Immature natural killer cell (primary cell): ENCODE results near the gene TRMT10A. TPM values are rescaled to one million over a fixed set of nuclear protein-coding genes. Genes with fewer than 3 reads are reported as not detected.

Experiments
- DNase-seq, 3 donors: peaks; one replicate each; pipeline ENCODE4 v3.0.0; 2022; ENCODE audit warnings: mixed read lengths in 1 of 3
- H3K27ac Mint-ChIP-seq, 6 donors: one replicate each; pipeline ENCODE4 v1.8.0; 2020; ENCODE audit warnings: mixed read lengths in 6 of 6, mild to moderate bottlenecking in 5 of 6, inconsistent platforms in 4 of 6, moderate library complexity in 3 of 6
- H3K27me3 Mint-ChIP-seq, 3 donors: one replicate each; pipeline ENCODE4 v1.8.0; 2020 to 2021; ENCODE audit warnings: low read depth in 3 of 3, mild to moderate bottlenecking in 3 of 3, mixed read lengths in 3 of 3, moderate library complexity in 3 of 3, inconsistent platforms in 1 of 3
- H3K36me3 Mint-ChIP-seq, 3 donors: one replicate each; pipeline ENCODE4 v1.8.0; 2020; ENCODE audit warnings: mixed read lengths in 3 of 3, inconsistent platforms in 2 of 3, mild to moderate bottlenecking in 2 of 3
- H3K4me1 Mint-ChIP-seq, 2 donors: one replicate each; pipeline ENCODE4 v1.8.0; 2020; ENCODE audit warnings: inconsistent platforms in 2 of 2, mild to moderate bottlenecking in 2 of 2, mixed read lengths in 2 of 2, moderate library complexity in 1 of 2
- H3K4me3 Mint-ChIP-seq, 5 donors: one replicate each; pipeline ENCODE4 v1.8.0; 2020; ENCODE audit warnings: mild to moderate bottlenecking in 5 of 5, mixed read lengths in 5 of 5, inconsistent platforms in 3 of 5, moderate library complexity in 3 of 5
- H3K9me3 Mint-ChIP-seq, 6 donors: one replicate each; pipeline ENCODE4 v1.8.0; 2020; ENCODE audit warnings: mild to moderate bottlenecking in 6 of 6, mixed read lengths in 6 of 6, inconsistent platforms in 4 of 6, moderate library complexity in 3 of 6
- polyA plus RNA-seq, 3 donors: library from polyadenylated mRNA; unstranded; fragments of 300-500 nt; fragmentation: Illumina TruSeq; gene quantifications; one replicate each; pipeline ENCODE4 v1.2.3, GENCODE V29; 2021

The TRMT10A gene
- 1 to 10 TPM; 2.1 to 5.4 (median 2.6) TPM for polyA plus RNA-seq

- peaks cover 19 to 31% (median 20%) of the 10 kb centered on the region in 3 donors for H3K27me3 Mint-ChIP-seq
- H3K27ac Mint-ChIP-seq, result peak within 1 kb of the TSS; percentile 99 to 100 (median 100)
- H3K36me3 Mint-ChIP-seq, result peaks cover 0 to 4% (median 0%) of the 10 kb centered on the region in 3 donors
- peak within 1 kb of the TSS; percentile 95 to 98 (median 98) for H3K4me3 Mint-ChIP-seq
- peaks cover 14 to 32% of the 10 kb centered on the region in 2 donors for H3K4me1 Mint-ChIP-seq
- H3K9me3 Mint-ChIP-seq, result no peaks in the 10 kb centered on the region
- DNase-seq, result peak; percentile 95
These were observed at the start of gene TRMT10A for GRCh38 chr4:99563310-99564186. Gene TRMT10A (minus strand): TSS chr4:99564039. CDS start chr4:99559338, 4,701 bp downstream.

GRCh38 chr4:99612704-99613103 lies 48.9 kb upstream of the TRMT10A start:
- H3K36me3 Mint-ChIP-seq, result no peaks in the 10 kb centered on the region
- no peak for DNase-seq
- peaks cover 0 to 11% (median 4%) of the 10 kb centered on the region in 3 donors for H3K27me3 Mint-ChIP-seq
- H3K4me3 Mint-ChIP-seq, result no peak overlapping the region
- no peaks in the 10 kb centered on the region for H3K9me3 Mint-ChIP-seq
- H3K27ac Mint-ChIP-seq, result no peak overlapping the region
- no peaks in the 10 kb centered on the region for H3K4me1 Mint-ChIP-seq

DNA sequence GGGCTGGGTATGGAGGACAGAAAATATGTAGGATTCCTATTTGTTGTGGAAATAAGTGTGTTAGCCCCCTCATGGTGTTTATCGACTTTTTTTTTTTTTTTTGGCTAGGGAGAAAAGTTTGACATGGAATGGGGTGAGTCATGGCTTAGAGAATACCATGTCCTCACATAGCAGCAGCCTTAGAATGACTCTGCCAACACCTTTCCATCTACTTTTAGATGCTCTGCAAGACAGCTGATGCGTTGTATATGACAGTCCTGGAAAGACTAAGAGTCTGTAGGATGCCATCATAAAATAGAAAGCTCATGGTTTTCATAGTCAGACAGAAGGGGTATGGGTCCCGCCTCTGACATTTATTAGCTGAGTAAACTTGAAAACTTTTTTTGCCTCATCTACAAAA lies 48.4 kb upstream of the TRMT10A start:
- no peak for DNase-seq
- H3K36me3 Mint-ChIP-seq, result no peaks in the 10 kb centered on the region
- H3K27me3 Mint-ChIP-seq, result peaks cover 3 to 9% (median 4%) of the 10 kb centered on the region in 3 donors
- no peaks in the 10 kb centered on the region for H3K9me3 Mint-ChIP-seq
- H3K27ac Mint-ChIP-seq, result no peak overlapping the region
- no peak overlapping the region for H3K4me3 Mint-ChIP-seq
- H3K4me1 Mint-ChIP-seq, result no peaks in the 10 kb centered on the region

DNA sequence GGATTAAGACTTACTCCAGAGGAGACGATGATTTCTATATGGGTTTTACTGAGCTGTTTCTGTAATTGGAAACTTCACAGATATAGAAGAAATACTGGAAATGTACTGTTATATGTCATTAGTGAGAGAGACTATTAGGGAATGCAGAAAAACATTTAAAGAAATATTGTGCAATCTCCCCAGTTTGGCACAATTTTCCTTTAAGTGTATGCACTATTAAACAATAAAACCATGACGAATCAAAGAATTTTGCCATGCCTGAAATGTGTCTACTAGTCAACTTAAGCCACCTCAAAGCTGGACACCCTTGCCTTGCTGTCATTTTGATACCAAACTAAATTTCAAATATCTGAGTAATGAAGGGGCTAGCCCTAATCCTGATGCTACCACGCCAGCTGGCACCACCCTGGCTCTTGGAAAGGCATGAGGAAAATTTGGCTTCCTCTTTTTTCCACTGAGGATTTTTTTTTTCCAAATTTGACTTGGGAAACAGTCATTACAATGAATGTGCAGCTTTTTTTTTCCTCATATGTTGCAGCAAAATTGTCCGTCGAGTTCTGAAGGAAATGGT lies 46.9 kb upstream of the TRMT10A start:
- H3K4me1 Mint-ChIP-seq, result no peaks in the 10 kb centered on the region
- peaks cover 3 to 9% (median 4%) of the 10 kb centered on the region in 3 donors for H3K27me3 Mint-ChIP-seq
- H3K4me3 Mint-ChIP-seq, result no peak overlapping the region
- DNase-seq, result no peak
- H3K36me3 Mint-ChIP-seq, result no peaks in the 10 kb centered on the region
- H3K9me3 Mint-ChIP-seq, result no peaks in the 10 kb centered on the region
- no peak overlapping the region for H3K27ac Mint-ChIP-seq

DNA sequence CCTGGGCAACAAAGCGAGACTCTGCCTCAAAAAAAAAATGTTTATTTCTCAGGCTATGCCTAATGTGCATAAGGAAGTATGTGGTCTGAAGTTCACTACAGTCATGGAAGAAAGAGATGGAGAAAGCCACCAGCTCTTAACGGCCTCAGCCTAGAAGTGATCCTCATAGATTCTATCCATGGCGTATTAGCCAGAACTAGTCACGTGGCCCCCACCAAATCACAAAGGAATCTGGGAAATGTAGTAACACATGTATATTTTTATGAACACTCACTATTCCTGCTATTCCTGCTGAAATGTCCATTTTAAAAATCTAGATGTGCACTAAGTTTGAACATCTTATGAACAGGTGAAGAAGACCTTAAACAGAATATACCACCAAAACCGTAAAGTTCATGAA lies 44.6 kb upstream of the TRMT10A start:
- H3K4me3 Mint-ChIP-seq, result no peak overlapping the region
- no peaks in the 10 kb centered on the region for H3K36me3 Mint-ChIP-seq
- no peaks in the 10 kb centered on the region for H3K4me1 Mint-ChIP-seq
- H3K9me3 Mint-ChIP-seq, result no peaks in the 10 kb centered on the region
- no peak for DNase-seq
- no peak overlapping the region for H3K27ac Mint-ChIP-seq
- H3K27me3 Mint-ChIP-seq, result peaks cover 2 to 9% (median 6%) of the 10 kb centered on the region in 3 donors

- Mint-ChIP-seq H3K4me1 (no peaks in the 10 kb centered on the region), H3K27ac (no peak overlapping the region), H3K9me3 (no peaks in the 10 kb centered on the region), H3K27me3 (peaks cover 0 to 9% (median 6%) of the 10 kb centered on the region in 3 donors), H3K36me3 (no peaks in the 10 kb centered on the region), H3K4me3 (no peak overlapping the region)
- DNase-seq, result no peak
These were observed 42.9 kb upstream of the TRMT10A start for GRCh38 chr4:99606716-99607115.

- Mint-ChIP-seq H3K4me1 (no peaks in the 10 kb centered on the region), H3K36me3 (no peaks in the 10 kb centered on the region), H3K27ac (no peak overlapping the region), H3K27me3 (peaks cover 0 to 3% (median 3%) of the 10 kb centered on the region in 3 donors), H3K9me3 (no peaks in the 10 kb centered on the region), H3K4me3 (no peak overlapping the region)
- no peak for DNase-seq
These were observed 31.0 kb upstream of the TRMT10A start for GRCh38 chr4:99594818-99595217.

DNA sequence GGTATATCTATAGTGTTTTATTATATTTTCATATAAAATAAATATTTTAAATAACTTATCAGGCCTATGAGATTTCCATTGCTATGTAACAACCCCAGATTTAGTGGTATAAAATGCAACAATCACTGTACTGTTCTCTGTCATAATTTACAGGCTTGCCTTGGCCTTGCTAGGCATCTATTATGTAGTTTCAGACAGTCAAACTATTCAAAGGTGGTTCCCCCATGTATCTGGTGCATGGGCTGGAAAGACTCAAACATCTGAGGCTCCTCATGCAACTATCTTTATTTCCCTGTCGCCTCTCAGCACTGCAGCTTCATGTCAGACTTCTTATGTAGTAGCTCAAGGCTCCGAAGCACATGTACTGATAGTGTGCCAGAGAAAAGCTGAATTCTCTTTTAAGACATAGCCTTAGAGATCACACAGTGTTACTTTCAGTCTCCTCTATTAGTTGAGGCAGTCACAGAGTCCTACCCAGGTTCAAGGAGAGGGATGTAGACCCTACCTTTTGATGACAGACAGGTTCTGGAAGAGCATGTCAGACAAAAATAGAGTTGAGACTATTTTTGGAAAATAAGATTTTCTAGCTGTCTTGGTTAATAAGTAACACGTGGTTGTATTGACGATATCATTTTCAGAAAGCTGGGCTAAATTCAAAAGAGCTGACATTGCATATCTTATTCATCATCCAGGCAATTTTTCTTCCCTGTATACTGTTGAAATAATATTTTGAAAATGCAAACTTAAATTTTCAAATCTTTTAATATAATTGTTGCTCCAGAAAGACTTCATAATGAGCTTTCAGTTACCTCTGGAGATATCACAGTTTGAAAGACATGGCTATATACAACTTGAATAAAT lies 30.2 kb upstream of the TRMT10A start:
- H3K9me3 Mint-ChIP-seq, result no peaks in the 10 kb centered on the region
- no peaks in the 10 kb centered on the region for H3K4me1 Mint-ChIP-seq

DNA sequence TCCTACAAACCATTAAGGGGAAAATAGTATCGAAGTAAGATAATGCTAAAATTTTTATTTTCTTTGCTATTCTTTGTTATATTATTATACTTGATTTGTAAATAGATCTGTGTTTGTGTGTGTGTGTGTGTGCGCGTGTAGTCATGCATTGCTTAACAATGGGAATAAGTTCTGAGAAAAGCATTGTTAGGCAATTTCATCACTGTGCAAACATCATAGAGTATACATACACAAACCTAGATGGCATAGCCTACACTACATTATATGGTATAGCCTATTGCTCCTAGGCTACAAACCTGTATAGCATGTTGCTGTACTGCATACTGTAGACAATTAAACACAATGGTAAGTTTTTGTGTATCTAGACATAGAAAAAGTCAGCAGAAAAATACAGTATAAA lies 27.9 kb upstream of the TRMT10A start:
- Mint-ChIP-seq H3K4me1 (no peaks in the 10 kb centered on the region), H3K4me3 (no peak overlapping the region), H3K36me3 (no peaks in the 10 kb centered on the region), H3K27ac (no peak overlapping the region), H3K27me3 (peaks cover 0 to 5% (median under 1%) of the 10 kb centered on the region in 3 donors), H3K9me3 (no peaks in the 10 kb centered on the region)
- DNase-seq, result no peak

More for the DNA sequence above, 30.2 kb upstream of the TRMT10A start:
- peaks cover 0 to 3% (median 3%) of the 10 kb centered on the region in 3 donors for H3K27me3 Mint-ChIP-seq
- no peaks in the 10 kb centered on the region for H3K36me3 Mint-ChIP-seq
- no peak overlapping the region for H3K4me3 Mint-ChIP-seq
- DNase-seq, result no peak
- H3K27ac Mint-ChIP-seq, result no peak overlapping the region

DNA sequence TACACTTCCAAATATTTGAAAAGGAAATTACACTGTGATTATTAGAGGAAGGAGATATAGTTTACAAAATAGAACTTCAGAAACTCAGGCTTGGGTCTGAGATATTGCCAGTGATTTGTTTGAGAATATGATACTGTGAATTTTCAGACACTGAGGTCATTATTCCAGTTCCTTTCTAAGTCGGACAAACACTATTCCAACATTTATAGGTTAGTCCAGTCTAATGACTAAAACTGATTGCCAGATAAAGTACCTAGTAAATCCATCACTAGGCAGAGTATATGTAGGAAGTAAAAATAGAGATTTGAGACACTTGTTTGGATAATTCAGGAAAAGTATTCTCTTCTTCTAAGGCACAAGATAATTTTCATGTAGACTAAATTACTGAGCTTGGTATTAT lies 24.0 kb upstream of the TRMT10A start:
- H3K27me3 Mint-ChIP-seq, result peaks cover 0 to 8% (median 6%) of the 10 kb centered on the region in 3 donors
- peaks cover 0 to 3% (median 0%) of the 10 kb centered on the region in 6 donors for H3K9me3 Mint-ChIP-seq
- no peak overlapping the region for H3K4me3 Mint-ChIP-seq
- H3K36me3 Mint-ChIP-seq, result no peaks in the 10 kb centered on the region
- no peak for DNase-seq
- H3K27ac Mint-ChIP-seq, result no peak overlapping the region
- no peaks in the 10 kb centered on the region for H3K4me1 Mint-ChIP-seq

GRCh38 chr4:99587309-99587708 lies 23.5 kb upstream of the TRMT10A start:
- no peak overlapping the region for H3K27ac Mint-ChIP-seq
- H3K4me1 Mint-ChIP-seq, result no peaks in the 10 kb centered on the region
- no peaks in the 10 kb centered on the region for H3K36me3 Mint-ChIP-seq
- no peak overlapping the region for H3K4me3 Mint-ChIP-seq
- DNase-seq, result no peak
- H3K9me3 Mint-ChIP-seq, result peaks cover 0 to 5% (median 0%) of the 10 kb centered on the region in 6 donors
- H3K27me3 Mint-ChIP-seq, result peaks cover 0 to 10% (median 6%) of the 10 kb centered on the region in 3 donors

DNA sequence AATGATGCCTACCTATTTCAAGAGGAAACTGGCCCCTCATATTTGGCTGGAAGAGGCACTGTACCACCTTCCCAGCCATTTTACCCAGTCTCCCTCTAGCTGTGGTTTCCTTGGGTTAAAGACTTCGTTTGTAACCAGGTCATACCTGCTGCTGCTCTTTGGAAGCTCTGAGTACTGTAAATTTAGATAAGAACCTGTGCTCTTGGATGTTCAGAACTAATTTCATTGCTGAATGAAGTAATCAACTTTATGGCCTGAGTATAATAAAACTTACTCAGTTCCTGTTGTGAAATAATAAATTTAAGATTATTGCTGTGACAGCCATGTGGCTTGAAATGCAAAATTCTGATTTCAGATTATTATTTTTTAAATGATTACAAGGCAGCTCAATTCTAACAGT lies 23.0 kb upstream of the TRMT10A start:
- no peak overlapping the region for H3K4me3 Mint-ChIP-seq
- peaks cover 0 to 5% (median 0%) of the 10 kb centered on the region in 6 donors for H3K9me3 Mint-ChIP-seq
- peaks cover 1 to 10% (median 6%) of the 10 kb centered on the region in 3 donors for H3K27me3 Mint-ChIP-seq
- no peaks in the 10 kb centered on the region for H3K4me1 Mint-ChIP-seq
- no peak for DNase-seq
- no peak overlapping the region for H3K27ac Mint-ChIP-seq
- H3K36me3 Mint-ChIP-seq, result no peaks in the 10 kb centered on the region

DNA sequence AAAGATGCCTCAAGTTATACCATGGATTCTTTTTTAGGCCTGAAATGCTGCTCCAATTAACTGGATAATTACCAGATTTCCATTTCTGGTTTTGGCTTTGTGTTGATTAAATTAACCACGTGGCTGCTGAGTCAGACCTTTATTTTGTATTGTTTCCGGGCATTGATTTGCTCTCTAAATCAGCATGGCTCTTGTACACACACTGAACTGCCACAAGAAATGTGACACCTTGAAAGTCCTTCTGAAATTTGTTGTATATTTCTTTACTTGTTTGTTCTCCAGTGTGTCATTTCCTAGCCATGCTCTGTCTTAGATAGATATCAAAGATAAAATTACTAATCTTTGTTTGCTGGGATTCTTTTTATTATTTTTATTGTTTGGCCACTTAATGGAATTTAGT lies 22.5 kb upstream of the TRMT10A start:
- H3K36me3 Mint-ChIP-seq, result no peaks in the 10 kb centered on the region
- no peak overlapping the region for H3K27ac Mint-ChIP-seq
- H3K9me3 Mint-ChIP-seq, result peaks cover 0 to 5% (median 0%) of the 10 kb centered on the region in 6 donors
- no peak for DNase-seq
- H3K27me3 Mint-ChIP-seq, result peaks cover 2 to 10% (median 6%) of the 10 kb centered on the region in 3 donors
- no peaks in the 10 kb centered on the region for H3K4me1 Mint-ChIP-seq
- no peak overlapping the region for H3K4me3 Mint-ChIP-seq
